CD4-positive, alpha-beta T cell treated with Interleukin-15 for 1 hour (primary cell): ENCODE results near the gene FBRSL1.
A peak's percentile ranks its signal among the peaks of the same experiment; 100 is the strongest.
"Not testable (repeated sequence)": the region's sequence is repeated elsewhere in the genome, so short reads cannot be mapped to it uniquely, and the experiment has no call there.

Source experiments
- DNase-seq: peaks from one replicate; pipeline ENCODE4 v3.0.0-alpha.2; 2020

Gene FBRSL1

DNA sequence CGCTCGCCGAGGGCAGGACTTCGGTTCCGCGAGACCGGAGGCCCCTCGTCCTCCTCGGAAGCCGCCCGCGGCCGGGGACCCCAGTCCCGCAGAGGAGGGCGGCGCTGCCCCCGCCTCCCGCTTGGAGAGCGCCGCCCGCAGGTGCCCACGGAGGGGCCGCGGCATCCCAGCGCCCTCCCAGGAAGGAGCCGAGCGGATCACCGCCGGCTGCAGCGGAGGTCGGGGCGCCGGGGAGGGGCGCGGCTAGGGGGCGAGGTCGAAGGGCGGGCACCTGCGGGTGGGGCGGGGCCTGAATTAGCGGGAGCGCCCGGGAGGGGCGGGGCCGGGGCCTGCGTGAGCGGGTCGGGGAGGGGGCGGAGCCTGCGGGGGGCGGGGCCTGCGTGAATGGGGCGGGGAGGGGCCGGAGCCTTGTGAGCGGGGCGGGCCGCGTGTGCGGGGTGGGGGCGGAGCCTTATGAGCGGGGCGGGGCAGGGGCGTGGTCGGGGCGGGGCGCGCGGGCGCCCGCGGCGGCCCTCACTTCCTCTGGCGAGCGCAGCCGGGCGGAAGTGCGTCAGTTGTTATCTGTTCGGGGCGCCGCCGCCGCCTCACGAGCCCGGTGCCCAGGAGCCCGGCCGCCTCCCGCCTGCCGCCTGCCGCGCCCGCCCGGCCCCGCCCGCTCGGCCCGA is at the start of gene FBRSL1:
TSS of gene FBRSL1 (plus strand) at position 550 of the 665 bp plus-strand sequence.
- peak; percentile 92 for DNase-seq

DNA sequence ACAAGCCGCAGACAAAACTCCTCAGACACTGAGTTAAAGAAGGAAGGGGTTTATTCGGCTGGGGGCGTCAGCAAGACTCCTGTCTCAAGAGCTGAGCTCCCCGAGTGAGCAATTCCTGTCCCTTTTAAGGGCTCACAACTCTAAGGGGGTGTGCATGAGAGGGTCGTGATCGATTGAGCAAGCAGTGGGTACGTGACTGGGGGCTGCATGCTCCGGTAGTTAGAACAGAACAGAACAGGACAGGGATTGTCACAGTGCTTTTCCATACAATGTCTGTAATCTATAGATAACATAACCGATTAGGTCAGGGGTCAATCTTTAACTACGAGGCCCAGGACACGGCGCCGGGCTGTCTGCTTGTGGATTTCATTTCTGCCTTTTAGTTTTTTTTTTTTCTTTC is 49.5 kb upstream of the FBRSL1 start:
- DNase-seq = not testable (repeated sequence)

DNA sequence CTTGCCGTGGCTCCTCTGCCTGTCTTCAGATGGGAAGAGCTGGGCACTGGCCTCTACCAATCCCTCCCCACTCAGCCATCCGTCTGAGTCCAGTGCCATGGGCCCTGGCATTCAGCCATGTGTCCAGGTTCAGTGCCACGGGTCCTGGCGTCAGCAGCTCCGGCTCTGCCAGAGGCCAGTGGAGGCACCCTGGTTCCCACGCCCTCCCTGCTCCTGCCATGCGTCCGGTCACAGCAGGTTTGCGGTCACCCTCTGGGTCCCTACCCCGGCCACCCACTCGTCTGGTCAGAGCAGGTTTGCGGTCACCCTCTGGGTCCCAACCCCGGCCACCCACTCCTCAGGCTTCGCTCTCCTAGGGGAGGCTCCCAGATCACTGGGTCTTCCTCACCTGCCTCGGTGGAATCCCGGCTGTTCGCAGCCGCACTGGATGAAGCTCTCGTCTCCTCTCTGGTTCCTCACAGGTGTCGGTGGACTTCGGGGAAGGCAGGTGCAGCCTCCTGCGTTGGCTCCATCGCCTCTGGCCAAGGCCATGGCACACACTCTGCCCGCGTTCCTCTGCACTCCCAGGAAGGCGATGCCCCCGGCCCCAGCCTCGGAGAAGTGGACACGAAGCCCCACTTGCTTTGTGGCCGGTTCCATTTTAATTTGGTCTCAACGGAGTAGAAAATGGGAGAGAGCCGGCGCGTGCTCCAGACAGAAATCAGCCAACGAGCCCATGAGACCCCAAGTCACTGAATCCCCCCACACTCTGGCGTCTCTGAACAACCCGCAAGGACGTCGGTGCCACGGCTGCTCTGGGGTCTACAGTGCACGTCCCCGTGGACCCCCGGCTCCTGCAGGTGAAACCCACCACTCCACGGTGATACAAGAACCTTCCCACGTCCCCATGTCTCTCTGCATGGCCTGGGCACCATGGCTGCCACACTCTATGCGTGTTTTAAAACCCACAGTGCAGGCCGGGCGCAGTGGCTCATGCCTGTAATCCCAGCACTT is 47.8 kb upstream of the FBRSL1 start:
- no peak for DNase-seq

DNA sequence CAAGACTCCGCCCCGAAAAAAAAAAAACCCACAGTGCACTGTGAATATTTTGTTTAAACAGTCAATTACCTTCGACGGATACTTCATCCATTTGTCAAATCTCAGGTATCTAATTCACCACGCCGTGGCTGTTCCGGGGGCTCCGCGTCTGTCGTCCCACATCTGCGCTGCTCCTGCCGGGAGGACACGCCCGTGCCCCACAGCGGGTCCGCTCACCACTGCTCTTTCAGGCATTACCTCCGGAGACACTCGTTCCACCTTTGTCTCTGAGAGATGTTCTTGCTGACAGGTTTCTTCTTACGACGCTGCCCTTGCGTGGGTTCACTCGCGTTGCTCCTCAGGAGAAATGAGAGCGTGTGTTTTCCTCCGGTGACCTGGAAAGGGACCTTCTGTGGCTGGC is 46.9 kb upstream of the FBRSL1 start:
- DNase-seq = no peak

DNA sequence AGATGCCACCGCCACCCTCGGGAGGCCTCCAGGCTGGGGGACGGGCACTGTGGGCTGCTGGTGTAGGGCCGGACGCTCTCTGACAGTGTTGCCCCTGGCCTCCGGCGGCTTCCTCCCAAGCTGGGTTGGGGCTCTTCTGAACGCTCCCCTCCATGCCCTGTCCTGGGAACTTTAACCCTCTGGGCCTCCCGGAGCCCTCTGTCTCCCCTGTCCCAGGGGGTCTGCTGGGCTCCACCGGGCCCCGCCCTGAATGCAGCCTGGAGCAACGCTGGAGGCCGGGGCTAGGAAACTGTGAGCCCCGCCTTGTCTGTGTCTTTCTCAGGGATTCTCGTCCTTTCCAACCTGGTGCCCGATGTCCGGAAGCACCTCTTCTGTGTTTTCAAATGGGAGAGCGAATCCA is 45.7 kb upstream of the FBRSL1 start:
- DNase-seq = no peak

DNA sequence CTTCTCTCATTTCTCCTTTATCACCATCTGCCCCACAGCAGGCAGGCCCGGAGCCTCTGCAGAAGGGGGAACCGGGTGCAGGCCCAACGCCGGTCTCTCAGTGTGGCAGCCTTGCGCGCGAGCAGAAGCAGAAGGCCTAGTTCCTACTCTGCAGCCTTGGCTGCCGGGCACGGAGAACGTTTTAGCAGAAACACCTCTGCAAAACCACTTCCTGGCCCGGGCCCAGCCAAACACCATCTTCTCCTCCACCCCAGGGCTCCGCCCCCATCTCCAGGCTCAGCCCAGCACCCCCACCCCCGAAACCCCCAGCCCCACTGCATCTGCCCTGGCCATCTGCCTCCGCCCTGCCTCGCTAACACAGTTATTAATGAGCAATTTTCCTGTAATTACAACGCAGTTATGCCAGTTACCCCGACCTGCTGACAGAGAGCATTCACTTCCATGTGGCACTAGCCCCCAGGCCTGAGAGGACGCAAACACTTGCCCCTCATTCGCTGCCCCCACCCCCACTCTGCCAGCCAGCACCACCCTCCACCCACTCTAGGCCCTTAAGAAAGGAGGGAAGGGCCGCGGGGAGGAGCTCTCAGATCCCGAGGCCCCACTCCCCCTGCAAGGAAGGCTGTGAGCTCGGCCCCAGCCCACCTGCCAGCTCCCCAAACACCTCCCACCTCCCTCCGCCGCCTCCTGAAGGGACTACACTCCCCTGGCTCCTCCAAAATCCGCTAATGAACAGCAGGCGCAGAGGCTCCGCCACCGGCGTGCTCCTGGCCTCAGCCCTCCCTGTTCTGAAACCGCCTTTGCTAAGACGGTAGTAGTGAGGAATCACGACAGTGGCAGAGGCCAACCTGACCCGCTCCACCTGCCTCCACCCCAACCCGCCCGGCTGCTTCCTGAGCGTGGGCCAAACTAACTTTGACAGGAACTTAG is 44.7 kb upstream of the FBRSL1 start:
- DNase-seq = peak; percentile 91

DNA sequence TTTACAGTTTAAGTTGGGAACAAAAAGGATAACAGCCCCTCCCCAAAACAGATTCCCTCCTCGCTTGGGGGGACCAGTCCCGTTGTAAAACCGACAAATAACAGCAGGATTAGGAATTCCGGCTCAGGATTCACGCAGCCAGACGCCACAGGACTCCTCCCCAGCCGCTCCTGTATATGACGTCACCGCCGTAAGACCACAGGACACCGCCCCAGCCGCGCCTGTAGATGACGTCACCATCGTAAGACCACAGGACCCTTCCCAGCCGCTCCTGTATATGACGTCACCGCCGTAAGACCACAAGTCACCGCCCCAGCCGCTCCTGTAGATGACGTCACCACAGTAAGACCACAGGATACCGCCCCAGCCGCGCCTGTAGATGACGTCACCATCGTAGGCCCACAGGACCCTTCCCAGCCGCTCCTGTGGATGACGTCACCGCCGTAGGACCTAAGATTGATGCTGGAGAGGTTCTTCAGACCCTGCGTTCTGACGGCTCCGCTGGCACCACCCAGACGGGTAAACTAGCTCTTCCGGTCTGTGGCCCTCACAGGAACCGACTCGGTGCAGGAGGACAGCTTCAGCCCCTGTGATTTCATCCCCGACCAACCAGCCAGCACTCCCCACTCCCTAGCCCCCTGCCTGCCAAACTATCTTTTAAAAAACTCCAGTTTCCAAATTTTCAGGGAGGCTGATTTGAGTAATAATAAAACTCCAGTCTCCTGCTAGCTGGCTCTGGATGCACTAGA is 43.9 kb upstream of the FBRSL1 start:
- DNase-seq = peak; percentile 92

DNA sequence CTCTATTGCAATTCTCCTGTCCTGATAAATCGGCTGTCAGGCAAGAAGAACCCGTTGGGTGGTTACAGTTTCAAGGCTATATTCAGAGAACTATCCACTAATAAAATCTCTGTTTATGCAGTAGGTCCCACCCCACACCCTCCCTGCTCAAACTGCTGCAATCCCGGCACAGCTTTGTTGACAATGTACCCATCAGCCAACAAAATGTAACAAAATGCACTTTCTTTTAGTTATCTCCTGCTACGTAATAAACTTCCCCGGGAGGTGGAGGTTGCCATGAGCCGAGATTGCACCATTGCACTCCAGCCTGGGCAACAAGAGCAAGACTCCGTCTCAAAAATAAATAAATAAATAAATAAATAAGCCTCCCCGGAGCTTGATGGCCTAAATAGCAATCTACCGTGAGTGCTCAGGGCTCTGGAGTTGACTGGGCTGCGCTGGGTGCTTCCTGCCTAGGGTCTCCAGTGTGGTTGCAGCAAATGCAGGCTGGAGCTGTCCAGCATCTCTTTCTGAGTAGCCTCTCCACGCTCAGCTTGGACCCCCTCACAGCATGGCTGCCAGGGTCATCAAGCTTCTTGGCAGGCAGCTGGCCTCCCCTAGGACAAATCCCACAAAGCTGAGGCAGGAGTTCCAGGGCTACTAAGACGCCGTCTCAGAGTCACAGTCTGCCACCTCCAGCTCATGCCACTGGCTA is 43.2 kb upstream of the FBRSL1 start:
- no peak for DNase-seq

DNA sequence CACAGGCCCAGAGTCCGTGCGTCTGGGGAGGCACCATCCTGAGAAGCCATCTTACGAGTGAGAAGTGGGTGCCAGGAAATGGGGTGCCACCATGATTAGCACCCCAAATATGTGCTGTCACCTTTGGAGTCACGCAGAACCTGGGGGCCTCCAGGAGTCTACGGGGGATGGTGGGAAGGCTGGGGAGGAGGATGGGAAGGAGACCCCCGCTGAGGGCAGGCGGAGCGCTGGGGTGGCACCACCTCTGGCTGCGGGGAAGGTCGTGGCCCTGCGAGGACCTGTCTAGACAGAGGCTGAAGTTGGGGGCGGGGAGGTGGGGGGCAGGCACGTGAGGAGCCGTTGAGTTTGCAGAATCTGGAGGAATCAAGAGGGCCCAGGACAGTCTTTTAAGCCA is 42.6 kb upstream of the FBRSL1 start:
- no peak for DNase-seq

DNA sequence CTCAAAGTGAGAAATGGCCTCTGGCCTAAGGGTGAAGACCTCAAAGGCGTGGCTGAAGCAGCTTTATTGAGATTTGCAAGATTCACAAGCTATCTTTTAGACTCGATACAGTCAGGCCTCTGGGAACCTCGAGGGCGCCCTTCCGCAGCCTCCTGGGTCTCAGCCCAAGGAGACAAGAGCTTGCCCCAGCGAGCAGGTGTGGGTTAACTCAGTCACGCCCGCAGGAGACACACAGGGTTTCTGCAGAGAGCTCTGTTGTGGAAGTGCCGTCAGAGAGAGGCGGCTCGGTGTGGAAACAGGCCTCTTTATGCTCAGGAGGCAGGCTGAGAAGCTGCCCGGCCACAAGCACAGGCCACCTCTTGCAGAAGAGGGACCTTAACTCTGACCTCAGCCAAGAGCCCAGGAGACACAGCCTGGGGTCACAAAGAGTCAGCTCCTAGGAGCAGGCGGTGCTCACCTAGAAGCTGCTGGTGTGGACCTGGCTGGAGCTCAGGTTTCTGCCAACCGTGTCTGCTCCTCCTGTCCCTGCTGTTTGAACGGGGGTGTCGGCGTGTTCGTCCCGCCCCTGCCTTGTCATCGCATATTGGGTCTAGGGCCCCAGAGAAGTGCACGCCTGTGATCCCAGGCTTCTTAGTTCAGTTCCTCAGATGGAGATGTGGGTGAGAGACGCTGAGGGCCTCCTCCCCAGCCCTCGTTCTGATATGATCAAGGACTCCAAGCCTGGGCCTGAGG is 42.1 kb upstream of the FBRSL1 start:
- DNase-seq = no peak

DNA sequence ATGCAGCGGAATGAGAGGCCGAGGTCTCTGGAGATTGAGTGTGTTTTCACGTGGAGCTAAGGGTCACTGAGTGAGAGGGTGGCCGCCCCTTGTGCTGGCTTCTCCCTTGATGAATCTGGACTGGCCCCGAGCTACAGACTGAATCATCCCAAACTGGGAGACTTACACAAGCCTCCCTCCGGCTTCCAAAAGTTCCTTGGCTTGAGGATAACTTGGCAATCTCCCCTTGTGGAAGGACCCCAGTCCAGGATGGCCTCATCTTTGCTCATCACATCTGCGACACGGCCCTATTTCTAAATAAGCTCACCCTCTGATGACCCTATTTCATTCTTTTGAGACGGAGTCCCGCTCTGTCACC is 41.5 kb upstream of the FBRSL1 start:
- DNase-seq = no peak

DNA sequence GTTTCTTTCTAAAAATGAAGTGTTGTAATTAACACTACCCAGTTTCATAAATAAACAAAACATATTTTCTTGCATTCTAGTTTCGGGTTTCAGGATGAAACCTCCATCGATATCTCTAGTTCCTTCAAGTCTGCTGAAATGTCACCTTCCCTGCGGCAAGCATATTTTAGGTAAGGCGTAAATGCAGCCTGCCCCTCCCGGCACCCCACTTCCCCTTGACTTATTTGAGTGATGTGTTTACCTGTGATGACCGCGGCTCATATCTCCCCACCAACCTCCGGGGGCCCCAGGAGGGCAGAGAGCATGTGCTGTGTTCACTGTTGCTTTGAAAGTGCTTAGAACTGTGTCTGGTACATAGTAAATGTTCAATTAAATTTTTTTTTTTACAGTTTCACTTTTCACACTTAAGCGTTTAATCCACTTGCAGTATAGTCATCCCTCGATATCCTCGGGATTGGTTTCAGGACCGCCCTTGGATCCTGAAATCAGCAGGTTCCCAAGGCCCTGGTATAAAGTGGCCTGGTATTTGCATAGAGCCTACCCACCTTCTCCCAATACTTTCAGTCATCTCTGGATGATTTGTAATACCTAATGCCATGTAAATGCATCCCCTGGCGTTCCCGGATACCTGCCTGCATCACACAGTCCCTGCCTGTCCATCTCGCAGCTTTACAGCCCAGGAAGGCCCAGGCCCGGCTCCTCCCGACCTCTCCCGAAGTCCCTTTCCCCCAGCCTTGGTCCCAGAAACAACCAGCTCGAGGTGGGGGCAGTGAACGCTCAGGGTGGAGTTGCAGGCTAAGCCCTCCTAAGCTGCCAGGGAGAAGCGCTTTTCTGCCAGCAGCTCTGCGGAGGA is 40.2 kb upstream of the FBRSL1 start:
- peak; percentile 74 for DNase-seq

DNA sequence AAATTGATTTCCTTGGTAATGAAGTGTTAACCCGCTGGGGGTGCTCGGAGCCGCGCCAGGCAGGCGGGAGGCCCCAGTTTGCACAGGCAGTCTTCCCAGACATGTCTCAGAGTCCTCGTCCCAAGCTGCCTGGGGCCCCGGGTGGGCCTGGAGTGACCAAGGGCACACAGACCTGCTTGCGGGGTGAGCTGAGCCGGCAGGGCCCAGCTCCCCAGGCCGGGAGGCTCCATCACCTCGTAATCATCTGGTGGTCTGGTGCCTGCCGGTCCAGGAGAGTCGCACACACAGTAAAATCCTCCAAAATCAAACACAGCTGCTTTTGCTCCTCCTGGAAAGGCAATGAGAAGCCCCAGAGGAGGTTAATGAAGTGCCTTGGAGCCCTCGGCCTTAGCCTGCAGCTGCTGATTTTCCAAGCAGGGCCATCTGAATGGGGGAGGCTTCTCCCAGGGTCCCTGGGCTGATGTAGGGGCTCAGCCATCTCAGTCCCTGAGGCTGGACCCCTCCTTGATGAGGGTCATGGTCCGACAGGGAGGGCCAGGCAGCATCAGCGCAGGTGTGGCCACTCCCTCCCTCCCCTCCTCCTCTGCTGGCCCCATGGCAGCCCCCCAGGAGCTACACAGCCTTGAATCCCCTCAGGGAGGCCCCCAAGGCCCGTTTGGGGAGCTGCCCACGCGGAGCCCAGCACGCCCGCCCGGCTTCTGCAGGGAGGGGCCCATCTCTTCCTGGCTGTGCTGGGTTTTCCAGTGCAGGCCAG is 39.4 kb upstream of the FBRSL1 start:
- no peak for DNase-seq

DNA sequence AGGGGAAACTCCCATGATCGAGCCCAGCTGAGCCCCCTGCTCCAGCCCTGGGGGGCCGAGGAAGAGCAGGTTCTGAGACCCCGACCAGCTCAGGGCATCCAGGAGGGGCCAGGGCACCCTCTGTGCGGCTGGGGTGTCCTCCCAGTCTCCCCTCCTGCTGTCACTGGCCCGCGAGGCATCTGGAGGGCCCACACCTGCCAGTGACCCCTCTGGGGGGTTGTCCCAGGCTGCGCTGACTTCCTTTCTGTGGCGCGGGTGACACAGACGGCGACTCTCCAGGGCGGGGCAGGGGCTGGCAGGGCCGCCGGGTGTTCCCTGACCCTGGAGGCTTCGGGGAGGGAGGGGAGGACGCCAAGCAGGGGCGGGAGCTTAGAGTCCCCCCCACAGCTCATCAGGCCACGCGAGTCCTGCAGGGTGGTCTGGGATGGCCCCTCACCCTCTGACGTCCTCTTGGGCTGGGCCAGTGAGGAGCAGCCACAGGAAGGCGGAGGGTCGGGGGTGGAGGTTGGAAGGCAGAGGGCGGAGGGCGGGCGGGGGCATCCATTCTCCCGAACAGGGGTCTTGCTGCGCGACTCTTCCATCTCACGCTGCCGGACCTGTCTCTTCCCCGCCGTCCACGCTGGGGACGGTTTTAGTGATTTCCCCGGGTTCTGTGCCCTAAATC is 38.6 kb upstream of the FBRSL1 start:
- DNase-seq = peak; percentile 64

DNA sequence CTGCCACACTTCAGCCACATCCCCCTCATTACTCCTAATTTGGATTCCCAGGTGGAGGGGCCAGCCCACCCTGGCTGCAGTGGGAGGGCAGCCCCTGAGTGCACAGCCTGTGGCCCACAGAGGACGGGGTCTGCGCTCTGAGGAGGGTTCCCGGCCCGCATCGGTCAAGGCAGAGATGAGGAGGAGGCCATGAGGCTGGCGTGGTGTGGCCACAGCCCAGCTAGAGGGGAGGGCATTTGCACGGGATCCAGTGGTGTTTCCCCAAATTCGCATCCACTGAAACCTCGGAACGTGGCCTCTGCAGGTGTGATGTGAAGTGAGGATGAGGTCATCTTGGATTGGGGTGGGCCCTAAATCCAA is 38.1 kb upstream of the FBRSL1 start:
- no peak for DNase-seq

DNA sequence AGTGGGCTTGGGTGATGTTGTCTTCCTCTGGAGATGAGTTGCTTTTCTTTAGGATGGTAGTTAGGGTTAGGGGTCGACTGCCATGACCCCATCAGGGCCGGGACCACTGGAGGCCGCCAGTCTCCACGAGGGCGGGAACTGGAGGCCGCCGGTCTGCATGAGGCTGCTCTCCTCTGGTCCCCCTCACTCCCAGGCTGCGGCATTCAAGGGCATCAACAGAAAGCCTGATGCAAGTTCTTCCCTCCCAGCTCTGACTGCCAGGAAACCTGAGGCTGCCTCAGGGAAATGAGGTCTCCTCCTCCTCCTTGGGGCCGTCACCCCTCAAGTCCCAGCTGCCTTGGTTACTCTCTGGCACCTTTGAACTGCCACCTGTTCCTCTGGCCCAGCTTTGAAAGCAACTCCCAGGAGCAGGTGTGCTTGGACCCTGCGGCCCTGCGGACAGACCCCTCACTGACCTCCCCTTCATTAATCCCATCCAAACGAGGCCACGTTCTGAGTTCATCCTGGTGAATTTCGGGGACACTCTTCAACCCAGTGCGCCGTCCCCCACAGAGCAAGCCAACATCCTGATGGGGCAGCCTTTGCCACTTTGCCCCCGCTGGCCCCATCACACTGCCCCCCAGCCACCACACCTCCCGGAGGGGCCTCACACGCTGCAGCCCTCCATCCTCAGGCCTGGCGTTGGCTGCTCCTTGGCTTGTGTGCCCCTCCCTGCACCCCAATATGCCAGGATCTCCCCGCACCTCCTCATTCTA is 37.2 kb upstream of the FBRSL1 start:
- no peak for DNase-seq

DNA sequence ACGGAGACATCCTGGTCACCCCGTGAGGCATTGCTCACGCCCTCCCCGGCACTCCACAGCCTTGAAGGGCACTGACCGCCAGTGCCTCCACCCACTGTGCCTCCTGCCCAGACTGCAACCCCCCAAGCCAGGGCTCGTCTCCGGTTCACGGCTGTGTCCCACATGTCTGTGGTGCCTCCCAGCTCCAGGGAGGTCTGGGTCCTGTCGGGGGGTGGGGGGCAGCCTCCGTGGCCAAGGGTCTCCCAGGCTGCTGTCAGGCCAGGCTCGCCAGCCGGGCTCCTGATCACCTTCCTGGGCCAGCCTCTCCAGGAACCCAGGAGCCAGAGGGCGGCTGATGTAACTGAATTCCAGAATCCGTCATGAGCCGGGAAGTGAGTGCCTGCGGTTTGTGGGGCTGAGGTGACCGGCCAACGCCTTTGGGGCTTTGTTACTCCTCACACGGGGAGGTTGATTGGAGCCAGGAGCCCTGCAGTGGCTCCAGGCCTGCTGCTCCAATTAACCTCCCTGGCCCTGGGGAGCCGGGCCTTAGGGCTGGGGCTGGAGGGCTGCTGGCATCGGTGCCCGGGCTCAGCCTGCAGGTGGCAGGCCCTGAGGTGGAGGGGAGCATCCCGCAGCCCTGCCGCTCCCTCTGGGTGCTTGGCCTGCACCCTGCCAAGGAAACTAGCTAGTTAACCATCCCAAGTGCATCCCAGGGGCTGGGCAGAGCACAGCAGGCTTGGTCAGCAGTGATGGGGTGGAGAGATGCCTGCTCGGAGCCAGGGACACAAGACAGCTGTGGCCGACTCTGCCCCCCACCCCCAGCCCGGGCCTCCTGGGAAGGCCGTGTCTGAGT is 36.4 kb upstream of the FBRSL1 start:
- DNase-seq = no peak
